Endothelial cell of umbilical vein (primary cell): ENCODE results near the gene ADAP2. TPM values are rescaled to one million over a fixed set of nuclear protein-coding genes. Genes with fewer than 3 reads are reported as not detected.

ENCODE experiments used
- BruUV-seq: library from RNA; stranded (reverse); fragments of 400-500 nt; replicated peaks from 2 replicates; lab custom pipeline; 2021; lab: Mats Ljungman, UMichigan
- CTCF ChIA-PET: fragments of 300-600, 350-600 bp; sonication (Branson Sonifier 250); formaldehyde crosslinking; loops from one replicate; lab custom pipeline; 2021; ENCODE audit warnings: antibody characterized with exemption, inconsistent platforms; lab: Charles Lee
- POLR2A ChIA-PET: fragments of 300-600, 350-600 bp; sonication (Branson Sonifier 250); formaldehyde crosslinking; loops from one replicate; lab custom pipeline; 2021; ENCODE audit warnings: antibody characterized with exemption, inconsistent platforms; lab: Charles Lee
- DNase-seq: peaks from one replicate; pipeline ENCODE4 v3.0.0-alpha.2; 2011; ENCODE audit warnings: low read depth, low spot score
- FAIRE-seq: peaks from 2 replicates; lab custom pipeline; 2011; peaks lifted over from hg19 to GRCh38; lab: Jason Lieb, UNC
- H2AFZ ChIP-seq: 2 replicates; pipeline ENCODE4 v1.6.0; 2012; ENCODE audit warnings: low read depth, low read length, control low read depth, inconsistent platforms
- H3K27ac ChIP-seq: 2 replicates; pipeline ENCODE4 v1.5.1; 2011; ENCODE audit warnings: low read depth, mild to moderate bottlenecking, control low read depth, low read length, moderate library complexity; ENCODE audit not compliant: insufficient read depth
- H3K27me3 ChIP-seq, 2 experiments: 2 replicates each; pipeline versions ENCODE4 v1.6.0 to v1.6.1; 2011; ENCODE audit warnings: low read length in 2 of 2, mixed read lengths in 1 of 2; ENCODE audit not compliant: control insufficient read depth in 2 of 2, insufficient read depth in 2 of 2
- H3K36me3 ChIP-seq, 2 experiments: 2 replicates in 1 of 2; 3 replicates in 1 of 2; pipeline ENCODE4 v1.5.1; 2011; ENCODE audit warnings: low read length in 2 of 2, mild to moderate bottlenecking in 1 of 2, moderate library complexity in 1 of 2; ENCODE audit not compliant: control insufficient read depth in 2 of 2, insufficient read depth in 2 of 2; ENCODE audit errors: extremely low read depth in 1 of 2
- H3K4me1 ChIP-seq: 3 replicates; pipeline ENCODE4 v1.5.1; 2011; ENCODE audit warnings: mild to moderate bottlenecking, low read length; ENCODE audit not compliant: control insufficient read depth, insufficient read depth; ENCODE audit errors: extremely low read depth
- H3K4me2 ChIP-seq: 2 replicates; pipeline ENCODE4 v1.6.1; 2011; ENCODE audit warnings: low read length, control low read depth, mixed read lengths; ENCODE audit not compliant: insufficient read depth
- H3K4me3 ChIP-seq, 3 experiments: fragments of 200-600 bp in 1 of 3; sonication (generic), shearing (Covaris generic) in 1 of 3; replicated peaks in 1 of 3; 2 replicates each; pipeline ENCODE4 v1.5.1; 2011 to 2016; ENCODE audit warnings: control low read depth in 3 of 3, low read length in 3 of 3, mild to moderate bottlenecking in 2 of 3, inconsistent platforms in 1 of 3, low read depth in 1 of 3, moderate library complexity in 1 of 3; ENCODE audit not compliant: insufficient read depth in 1 of 3
- H3K79me2 ChIP-seq: 2 replicates; pipeline ENCODE4 v1.6.0; 2012; ENCODE audit warnings: low read length, inconsistent platforms; ENCODE audit not compliant: control insufficient read depth, insufficient read depth
- H3K9ac ChIP-seq: replicated peaks from 2 replicates; pipeline ENCODE3; 2011; ENCODE audit warnings: low read length, control low read depth; ENCODE audit not compliant: insufficient read depth; ENCODE audit errors: extremely low read depth
- H3K9me1 ChIP-seq: replicated peaks from 3 replicates; pipeline ENCODE4 v1.6.0; 2011; ENCODE audit warnings: mild to moderate bottlenecking, low read length; ENCODE audit not compliant: control insufficient read depth, insufficient read depth; ENCODE audit errors: extremely low read depth
- H3K9me3 ChIP-seq: replicated peaks from 2 replicates; pipeline ENCODE4 v1.5.1; 2012; ENCODE audit warnings: low read length, inconsistent platforms; ENCODE audit not compliant: control insufficient read depth, insufficient read depth
- H4K20me1 ChIP-seq: replicated peaks from 2 replicates; pipeline ENCODE3; 2011; ENCODE audit warnings: mild to moderate bottlenecking, low read length; ENCODE audit not compliant: control insufficient read depth, insufficient read depth; ENCODE audit errors: extremely low read depth
- CTCF ChIP-seq, 2 donors: IDR thresholded peaks; 1 replicate in 1 of 2; 2 replicates in 1 of 2; pipeline ENCODE4 v1.5.1; 2011; ENCODE audit warnings: low read length in 2 of 2, mild to moderate bottlenecking in 2 of 2, moderate library complexity in 2 of 2, control low read depth in 1 of 2, inconsistent platforms in 1 of 2, low read depth in 1 of 2; ENCODE audit not compliant: insufficient read depth in 1 of 2; ENCODE audit errors: extremely low read depth in 1 of 2
- EZH2 ChIP-seq: IDR thresholded peaks from 2 replicates; pipeline ENCODE4 v1.6.1; 2012; ENCODE audit warnings: borderline replicate concordance, low read depth, mild to moderate bottlenecking, moderate library complexity, low read length, inconsistent platforms; ENCODE audit not compliant: severe bottlenecking
- FOS ChIP-seq: IDR thresholded peaks from 2 replicates; pipeline ENCODE4 v1.6.1; 2011; ENCODE audit warnings: mild to moderate bottlenecking, low read length, moderate library complexity, borderline replicate concordance; ENCODE audit not compliant: insufficient read depth
- GATA2 ChIP-seq: IDR thresholded peaks from 2 replicates; pipeline ENCODE4 v1.7.0; 2011; ENCODE audit warnings: low read depth, mild to moderate bottlenecking, moderate library complexity, mixed read lengths, low read length; ENCODE audit not compliant: insufficient read length, insufficient read depth
- MYC ChIP-seq: IDR thresholded peaks from one replicate; pipeline ENCODE4 v1.6.1; 2011; ENCODE audit warnings: mild to moderate bottlenecking, low read depth, low read length
- POLR2A ChIP-seq: IDR thresholded peaks from 2 replicates; pipeline ENCODE4 v1.6.1; 2012; ENCODE audit warnings: low read depth, mild to moderate bottlenecking, control low read depth, low read length
- POLR2AphosphoS5 ChIP-seq: IDR thresholded peaks from 2 replicates; pipeline ENCODE4 v1.6.1; 2012; ENCODE audit warnings: low read depth, mild to moderate bottlenecking, control low read depth, low read length, moderate library complexity; ENCODE audit not compliant: insufficient read depth
- dilution Hi-C: fragments of 300-500 bp; cut with MboI; formaldehyde crosslinking; loops from one replicate; pipeline ENCODE4 v1.15.0; 2019; ENCODE audit warnings: low sequenced_read_pairs; ENCODE audit not compliant: extremely low pct_ligation_motif_present
- intact Hi-C: fragments of 100-400 bp; cut with micrococcal nuclease; formaldehyde crosslinking; loops from one replicate; pipeline ENCODE4 v1.10.0; 2022
- polyA plus RNA-seq, 4 experiments: library from polyadenylated mRNA; depleted of rRNA in 3 of 4; stranded (reverse) in 3 of 4; unstranded in 1 of 4; fragments of >200 nt; gene quantifications; 2 replicates each; pipeline versions ENCODE4 v1.2.1 to v1.2.3, GENCODE V29; 2011 to 2012; ENCODE audit warnings: missing spikeins in 1 of 4
- total RNA-seq: library from RNA; stranded (reverse); gene quantifications from 2 replicates; pipeline ENCODE4 v1.2.3, GENCODE V29; 2021

The ADAP2 gene
- total and polyA plus RNA-seq, 2 donors (not counting 3 experiments of a cell fraction or from before 2014, with no cell fraction given), result 0.28 to 1.0 TPM

DNA sequence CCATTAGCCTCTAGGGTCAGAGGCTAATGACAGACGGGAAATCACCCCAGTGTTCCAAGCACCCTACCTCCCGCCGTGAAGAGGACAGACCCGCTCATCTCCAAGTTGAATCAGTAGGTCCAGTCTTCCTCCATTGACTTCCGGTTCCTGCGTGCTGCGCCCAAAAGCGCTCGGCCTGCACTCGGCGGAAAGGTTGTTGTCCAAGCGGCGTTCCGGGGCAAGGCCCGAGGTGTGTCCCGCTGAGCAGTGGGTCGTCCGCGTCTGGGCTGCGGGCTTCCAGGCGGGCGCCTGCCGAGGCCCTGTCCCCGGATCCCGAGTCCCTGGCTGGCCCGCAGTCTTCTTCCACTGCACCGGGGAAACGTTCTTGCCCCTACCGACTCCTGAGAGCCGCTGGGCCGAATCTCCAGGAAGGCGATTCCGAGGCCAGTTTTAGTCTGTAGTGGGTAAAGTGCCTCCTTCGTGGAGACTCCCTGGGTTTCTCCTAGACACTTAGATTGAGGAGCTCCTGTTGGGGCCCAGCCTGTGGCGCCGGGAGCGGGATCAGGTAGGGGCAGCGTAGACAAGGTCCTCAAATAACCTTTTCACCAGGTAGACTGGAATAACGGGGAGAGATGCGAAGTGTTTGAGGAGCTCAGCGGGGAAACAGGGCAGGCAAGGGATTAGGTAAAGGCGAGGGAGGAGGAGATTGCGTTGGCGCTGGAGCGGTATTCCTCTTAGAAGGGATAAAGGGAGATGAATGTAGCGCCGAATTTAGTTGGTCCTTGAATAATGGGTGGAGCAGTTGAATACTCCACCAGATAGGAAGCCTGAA is 15.4 kb upstream of the ADAP2 start, which contains the start of gene TEFM:
Gene TEFM (minus strand): TSS at position 138 of the 811 bp plus-strand sequence. CDS start 40 bp downstream, at position 98.
- Histone ChIP-seq H3K9me3 (no peaks in the 10 kb centered on the region), H3K27ac (peak within 1 kb of the TSS; percentile 68), H3K4me3 (peak within 1 kb of the TSS; percentile 22 to 85 (median 65)), H3K36me3 (no peaks in the 10 kb centered on the region), H3K27me3 (no peaks in the 10 kb centered on the region), H3K4me1 (peaks cover 6% of the 10 kb centered on the region), H2AFZ (peak within 1 kb of the TSS; percentile 89), H3K9ac (peak within 1 kb of the TSS; percentile 80), H3K9me1 (no peaks in the 10 kb centered on the region), H3K4me2 (peak within 1 kb of the TSS; percentile 88), H4K20me1 (no peaks in the 10 kb centered on the region), H3K79me2 (peaks cover 14% of the 10 kb centered on the region)
- BruUV-seq, result TSS peak; percentile 88
- POLR2A ChIA-PET, result no interaction called here
- DNase-seq (peak; percentile 92), FAIRE-seq (peak; percentile 15)
- CTCF ChIA-PET, result interaction anchor here (0.7 to 1.0 kb wide), 3 partner anchors 10 to 65 kb away, joined by 3 to 4 read pairs (median 3); partner anchors contain the start of gene RNF135
- intact Hi-C loops, result loop anchor here (1.0 to 10.0 kb wide), 3 partner anchors 64 to 468 kb away; partner anchors contain the start of gene RNF135
- TF ChIP-seq POLR2A (peak; percentile 84), EZH2 (no peak), POLR2AphosphoS5 (peak; percentile 97), CTCF (IDR thresholded peaks at IDR 0.05; ENCODE audit: extremely low read depth in 1 of 2, insufficient read depth in 1 of 2, low read depth in 1 of 2, low read length in 2 of 2) (no peak), MYC (no peak), FOS (no peak), GATA2 (no peak)
- dilution Hi-C loops, result no loop called here
